Glutamatergic neuron (in vitro differentiated cells): ENCODE results near the gene CCM2. TPM values are rescaled to one million over a fixed set of nuclear protein-coding genes. Genes with fewer than 3 reads are reported as not detected.

Experiments used
- DNase-seq: peaks from one replicate; pipeline ENCODE4 v3.0.0; 2022
- H3K27ac Mint-ChIP-seq: one replicate; pipeline ENCODE4 v1.8.0; 2020; ENCODE audit warnings: mild to moderate bottlenecking, mixed read lengths, inconsistent platforms; ENCODE audit not compliant: unreplicated experiment
- H3K27me3 Mint-ChIP-seq: one replicate; pipeline ENCODE4 v1.8.0; 2020; ENCODE audit warnings: mild to moderate bottlenecking, moderate library complexity, mixed read lengths, inconsistent platforms; ENCODE audit not compliant: unreplicated experiment
- H3K36me3 Mint-ChIP-seq: one replicate; pipeline ENCODE4 v1.8.0; 2020; ENCODE audit warnings: mild to moderate bottlenecking, mixed read lengths, inconsistent platforms; ENCODE audit not compliant: unreplicated experiment
- H3K4me1 Mint-ChIP-seq: one replicate; pipeline ENCODE4 v1.8.0; 2020; ENCODE audit warnings: mild to moderate bottlenecking, low read depth, mixed read lengths, inconsistent platforms; ENCODE audit not compliant: unreplicated experiment
- H3K4me3 Mint-ChIP-seq: one replicate; pipeline ENCODE4 v1.8.0; 2020; ENCODE audit warnings: mild to moderate bottlenecking, mixed read lengths, inconsistent platforms; ENCODE audit not compliant: unreplicated experiment
- H3K9me3 Mint-ChIP-seq: one replicate; pipeline ENCODE4 v1.8.0; 2020; ENCODE audit warnings: mild to moderate bottlenecking, moderate library complexity, mixed read lengths, inconsistent platforms; ENCODE audit not compliant: unreplicated experiment
- CTCF ChIP-seq: fragments of 200-600 bp; sonication (generic); IDR thresholded peaks from one replicate; pipeline ENCODE4 v1.5.0; 2021; ENCODE audit not compliant: partially characterized antibody, unreplicated experiment
- total RNA-seq: library from RNA; stranded (reverse); fragmentation: NEBNext Ultra II Directional; extraction: Animal tissue kit (Norgen Biotek cat#: 25700); gene quantifications from one replicate; pipeline ENCODE4 v1.2.1, GENCODE V29; 2021; ENCODE audit not compliant: unreplicated experiment

CCM2 gene
- total RNA-seq, 1 donor from 2014 or later = 92.6 TPM

- DNase-seq = no peak
- Mint-ChIP-seq H3K27me3 (peaks cover 10% of the 10 kb centered on the region), H3K9me3 (peaks cover 3% of the 10 kb centered on the region), H3K4me1 (no peaks in the 10 kb centered on the region), H3K27ac (no peak overlapping the region), H3K4me3 (no peak overlapping the region), H3K36me3 (no peaks in the 10 kb centered on the region)
- TF ChIP-seq CTCF = no peak
These were observed 119.5 kb downstream of the CCM2 start for GRCh38 chr7:45119550-45119949.

DNA sequence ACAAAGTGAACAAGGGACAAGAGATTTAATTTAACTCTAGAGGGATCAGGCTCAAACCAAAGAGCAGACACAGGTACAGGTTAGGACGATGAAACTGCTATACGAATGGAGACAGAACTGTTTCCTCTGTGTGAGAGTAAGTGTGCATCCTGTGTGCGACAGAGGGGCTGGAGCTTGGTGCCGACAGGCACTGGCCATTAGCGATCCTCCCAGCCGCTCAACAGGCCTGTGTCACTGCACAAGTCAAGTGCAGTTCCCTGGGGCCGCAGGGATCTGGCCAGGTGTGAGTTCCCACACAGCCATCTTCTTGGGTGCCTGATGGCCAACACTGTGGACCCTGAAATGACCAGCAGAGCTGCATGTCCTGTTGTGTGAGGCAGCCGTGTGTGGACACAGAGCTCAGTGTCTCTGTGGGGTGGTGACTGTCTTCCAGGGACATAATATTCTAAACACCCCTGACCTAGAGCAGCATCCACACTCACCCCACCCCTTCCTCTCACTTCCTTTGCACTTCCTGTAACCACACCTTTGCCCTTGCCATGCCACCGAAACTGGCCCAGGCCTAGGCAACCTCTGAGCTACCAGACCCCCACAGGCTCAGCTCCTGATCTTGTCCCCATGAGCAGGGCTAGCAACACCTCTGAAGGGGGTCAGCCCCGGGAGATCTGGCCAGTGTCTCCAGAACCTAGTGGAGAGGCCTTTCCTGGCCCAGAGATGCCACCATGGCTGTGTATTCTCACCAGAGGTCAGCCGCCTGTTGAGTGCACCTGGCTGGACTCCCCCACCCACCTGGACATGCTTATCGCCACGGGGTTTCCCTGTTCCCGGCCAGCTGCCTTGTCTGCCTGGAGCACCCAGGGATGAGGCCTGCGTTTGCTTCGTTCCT, 123.2 kb downstream of the CCM2 start:
- no peak overlapping the region for H3K27ac Mint-ChIP-seq
- DNase-seq = no peak
- peaks cover 4% of the 10 kb centered on the region for H3K9me3 Mint-ChIP-seq
- H3K27me3 Mint-ChIP-seq = peaks cover 11% of the 10 kb centered on the region
- TF ChIP-seq CTCF = no peak
- no peaks in the 10 kb centered on the region for H3K36me3 Mint-ChIP-seq
- no peak overlapping the region for H3K4me3 Mint-ChIP-seq
- peaks cover 21% of the 10 kb centered on the region for H3K4me1 Mint-ChIP-seq

DNA sequence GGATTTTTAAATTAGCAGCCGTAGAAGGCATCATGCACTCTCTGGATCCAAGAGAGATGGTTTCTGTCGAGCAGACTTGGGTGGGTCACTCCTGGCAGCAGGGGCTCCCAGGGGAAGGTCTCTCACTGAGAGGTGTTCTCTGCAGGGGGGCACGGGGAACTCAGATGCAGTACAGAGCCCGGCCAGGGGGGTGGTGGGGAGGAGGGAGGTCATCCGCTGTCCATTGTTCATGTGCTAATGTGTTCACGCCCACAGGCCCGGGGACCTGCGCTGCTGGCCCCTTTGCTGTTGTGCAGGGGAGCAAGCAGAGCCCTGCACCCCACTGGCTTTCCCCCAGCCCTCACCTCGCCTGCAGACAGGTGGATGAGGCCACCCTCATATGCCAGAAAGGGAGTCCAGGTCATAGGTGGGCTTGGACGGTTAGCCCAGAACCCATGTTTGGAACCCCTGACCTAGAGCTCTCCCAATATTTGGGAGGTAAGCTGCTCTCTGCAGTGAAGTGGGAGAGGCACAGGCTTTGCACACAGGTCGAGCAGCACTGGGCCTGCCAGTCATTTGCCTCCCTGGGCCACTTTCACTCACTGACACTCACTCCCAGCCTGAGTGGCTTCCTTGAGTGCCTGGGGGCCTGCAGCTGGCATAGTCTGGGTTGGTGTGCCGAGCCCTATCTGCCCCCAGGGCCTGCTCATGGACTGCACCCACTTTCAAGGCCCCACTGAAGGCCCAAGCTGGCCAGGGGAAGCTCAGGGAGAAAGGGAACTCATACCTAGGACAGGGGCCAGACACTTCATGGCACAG, 124.1 kb downstream of the CCM2 start:
- Mint-ChIP-seq H3K27me3 (peaks cover 7% of the 10 kb centered on the region), H3K4me3 (no peak overlapping the region), H3K27ac (no peak overlapping the region), H3K36me3 (no peaks in the 10 kb centered on the region), H3K9me3 (peaks cover 7% of the 10 kb centered on the region), H3K4me1 (peaks cover 25% of the 10 kb centered on the region)
- peak; percentile 42 for DNase-seq
- no peak for TF ChIP-seq CTCF

DNA sequence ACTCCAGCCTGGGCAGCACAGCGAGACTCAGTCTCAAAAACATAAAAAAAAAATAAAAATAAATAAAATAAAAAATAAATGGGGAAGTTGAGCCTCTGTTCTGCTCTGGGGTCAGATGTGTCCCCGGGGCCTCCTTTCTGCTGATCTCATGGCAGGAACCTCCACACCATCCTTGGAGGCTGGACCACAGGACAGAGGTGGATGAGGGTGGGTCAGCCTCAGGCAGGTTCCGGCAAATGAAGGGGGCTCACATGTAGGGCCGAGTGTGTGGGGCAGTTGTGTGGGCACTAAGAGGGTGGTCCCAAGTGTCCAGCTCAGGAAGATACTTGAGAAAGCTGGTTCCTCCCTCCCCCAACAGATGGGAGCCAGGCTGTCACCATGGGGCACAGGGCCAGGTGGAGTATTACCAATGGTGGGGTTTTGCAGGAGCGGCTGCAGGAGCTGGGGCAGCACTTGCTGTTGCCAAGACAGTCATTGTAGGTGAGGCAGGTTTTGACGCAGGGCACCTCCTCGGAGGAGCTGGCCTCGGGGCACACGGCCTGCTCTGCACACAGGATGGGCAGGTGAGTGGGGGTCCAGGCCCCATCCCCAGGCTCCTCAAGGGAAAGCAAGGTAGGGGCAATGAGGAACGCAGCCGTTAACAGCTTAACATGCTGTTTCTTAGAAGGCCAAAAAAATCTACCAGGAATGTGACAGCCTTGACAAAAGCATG, 125.3 kb downstream of the CCM2 start:
- Mint-ChIP-seq H3K4me3 (no peak overlapping the region), H3K27ac (peak overlapping the region; percentile 28)
- DNase-seq = no peak

More for the DNA sequence above, 125.3 kb downstream of the CCM2 start:
- H3K36me3 Mint-ChIP-seq = no peaks in the 10 kb centered on the region
- peaks cover 9% of the 10 kb centered on the region for H3K9me3 Mint-ChIP-seq
- peaks cover 36% of the 10 kb centered on the region for H3K4me1 Mint-ChIP-seq
- H3K27me3 Mint-ChIP-seq = peaks cover 9% of the 10 kb centered on the region
- no peak for TF ChIP-seq CTCF

Other genes with a start within 250 kb of the CCM2 start
- gene PPIA, start 203.5 kb upstream of the CCM2 start, total RNA-seq = 1,460 TPM
- 180 TPM for gene H2AZ2, start 152.1 kb upstream of the CCM2 start, total RNA-seq
- 11.4 TPM for gene PURB, start 114.7 kb upstream of the CCM2 start, total RNA-seq
- 0.54 TPM for gene MYO1G, start 21.2 kb upstream of the CCM2 start, total RNA-seq
- 125 TPM for gene NACAD, start 88.8 kb downstream of the CCM2 start, total RNA-seq
- gene TBRG4, start 111.5 kb downstream of the CCM2 start, total RNA-seq = 90.1 TPM
- not detected for gene RAMP3, start 157.6 kb downstream of the CCM2 start, total RNA-seq